ENCODE results near the gene MEIOSIN. TPM values are rescaled to one million over a fixed set of nuclear protein-coding genes. Genes with fewer than 3 reads are reported as not detected.

The MEIOSIN gene
- total RNA-seq, 4 donors from 2014 or later = not detected

- Histone ChIP-seq H3K4me3 (no peak overlapping the region), H3K27ac (peak overlapping the region in 2 of 4 donors; percentile 60), H3K36me3 (peaks cover 0 to 31% (median 7%) of the 10 kb centered on the region in 3 donors), H3K9me3 (no peaks in the 10 kb centered on the region), H3K4me1 (peaks cover 0 to 23% (median 3%) of the 10 kb centered on the region in 4 donors), H3K27me3 (no peaks in the 10 kb centered on the region)
- DNase-seq (ENCODE audit: low spot score in 2 of 2) = no peak
- WGBS, 2 donors = 38 to 47% methylated on average over 10 of the region's 10 CpGs
- TF ChIP-seq CTCF (IDR thresholded peaks at IDR 0.05) = no peak
- TF ChIP-seq POLR2A (IDR thresholded peaks at IDR 0.05) = no peak
- TF ChIP-seq EP300 (IDR thresholded peaks at IDR 0.05) = no peak
These were observed 22.7 kb upstream of the MEIOSIN start for GRCh38 chr19:45710356-45711130.

GRCh38 chr19:45711851-45712698, 21.2 kb upstream of the MEIOSIN start:
- TF ChIP-seq EP300 (IDR thresholded peaks at IDR 0.05) (no peak), POLR2A (IDR thresholded peaks at IDR 0.05) (no peak), CTCF (IDR thresholded peaks at IDR 0.05) (no peak)
- Histone ChIP-seq H3K27ac (no peak overlapping the region), H3K27me3 (no peaks in the 10 kb centered on the region), H3K36me3 (peaks cover 0 to 31% (median 7%) of the 10 kb centered on the region in 3 donors), H3K4me1 (peaks cover 0 to 33% (median 8%) of the 10 kb centered on the region in 4 donors), H3K4me3 (no peak overlapping the region), H3K9me3 (no peaks in the 10 kb centered on the region)
- 93 to 96% methylated on average over 35 to 54 of the region's 76 CpGs for WGBS, 2 donors
- no peak for DNase-seq (ENCODE audit: low spot score in 2 of 2)

- no peak for DNase-seq (ENCODE audit: low spot score in 2 of 2)
- Histone ChIP-seq H3K27me3 (no peaks in the 10 kb centered on the region), H3K4me1 (peaks cover 0 to 33% (median 8%) of the 10 kb centered on the region in 4 donors), H3K9me3 (no peaks in the 10 kb centered on the region), H3K36me3 (peaks cover 0 to 31% (median 7%) of the 10 kb centered on the region in 3 donors), H3K27ac (peak overlapping the region in 1 of 4 donors; percentile 44), H3K4me3 (no peak overlapping the region)
- no peak for TF ChIP-seq EP300 (IDR thresholded peaks at IDR 0.05)
- TF ChIP-seq POLR2A (IDR thresholded peaks at IDR 0.05) = no peak
- TF ChIP-seq CTCF (IDR thresholded peaks at IDR 0.05) = no peak
- WGBS, 2 donors = 85 to 94% methylated on average over 6 to 17 of the region's 25 CpGs
These were observed 20.6 kb upstream of the MEIOSIN start for GRCh38 chr19:45712699-45713067.

- no peak for TF ChIP-seq POLR2A (IDR thresholded peaks at IDR 0.05)
- peaks cover 0 to 37% (median 12%) of the 10 kb centered on the region in 4 donors for H3K4me1 ChIP-seq
- DNase-seq (ENCODE audit: low spot score in 2 of 2) = no peak
- WGBS, 2 donors = 81 to 90% methylated on average over 8 to 11 of the region's 15 CpGs
- H3K9me3 ChIP-seq = no peaks in the 10 kb centered on the region
- H3K27me3 ChIP-seq = no peaks in the 10 kb centered on the region
- peak overlapping the region in 1 of 4 donors; percentile 44 for H3K27ac ChIP-seq
- peaks cover 0 to 29% (median 7%) of the 10 kb centered on the region in 3 donors for H3K36me3 ChIP-seq
- H3K4me3 ChIP-seq = no peak overlapping the region
These were observed 20.1 kb upstream of the MEIOSIN start for GRCh38 chr19:45713141-45713540.

GRCh38 chr19:45715139-45715538, 18.1 kb upstream of the MEIOSIN start:
- 85 to 87% methylated on average over 3 of the region's 3 CpGs for WGBS, 2 donors

More at GRCh38 chr19:45715139-45715538, 18.1 kb upstream of the MEIOSIN start:
- H3K4me3 ChIP-seq = no peak overlapping the region
- H3K27ac ChIP-seq = peak overlapping the region in 1 of 4 donors; percentile 47
- no peak for DNase-seq (ENCODE audit: low spot score in 2 of 2)
- H3K4me1 ChIP-seq = peaks cover 0 to 43% (median 16%) of the 10 kb centered on the region in 4 donors
- H3K27me3 ChIP-seq = no peaks in the 10 kb centered on the region
- peaks cover 0 to 31% (median 7%) of the 10 kb centered on the region in 3 donors for H3K36me3 ChIP-seq
- TF ChIP-seq CTCF (IDR thresholded peaks at IDR 0.05) = no peak
- TF ChIP-seq POLR2A (IDR thresholded peaks at IDR 0.05) = no peak
- TF ChIP-seq EP300 (IDR thresholded peaks at IDR 0.05) = no peak
- no peaks in the 10 kb centered on the region for H3K9me3 ChIP-seq

Data from tibial nerve (tissue), 4 donors.